H1 (cell line): ENCODE measurements around the gene MBNL2. TPM values are rescaled to one million over a fixed set of nuclear protein-coding genes. Genes with fewer than 3 reads are reported as not detected.

ENCODE experiments used
- CTCF ChIA-PET: fragments of 300-600 bp; sonication (Branson Sonifier 250); formaldehyde crosslinking; loops from one replicate; lab custom pipeline; 2021; ENCODE audit not compliant: partially characterized antibody; lab: Charles Lee
- POLR2A ChIA-PET: fragments of 300-600 bp; sonication (Branson Sonifier 250); formaldehyde crosslinking; loops from one replicate; lab custom pipeline; 2021; ENCODE audit warnings: inconsistent platforms; ENCODE audit not compliant: partially characterized antibody; lab: Charles Lee
- DNase-seq, 2 experiments: peaks; one replicate each; pipeline versions ENCODE4 v3.0.0 to v3.0.0-alpha.2; 2010 to 2022; ENCODE audit warnings: low spot score in 2 of 2, low read depth in 1 of 2, mixed read lengths in 1 of 2
- FAIRE-seq: peaks from 2 replicates; lab custom pipeline; 2011; peaks lifted over from hg19 to GRCh38; lab: Jason Lieb, UNC
- H2AFZ ChIP-seq: 2 replicates; pipeline ENCODE4 v1.8.1; 2012; ENCODE audit warnings: low read length, inconsistent platforms
- H2AK5ac ChIP-seq: 2 replicates; pipeline ENCODE4 v1.6.1; 2013; ENCODE audit warnings: low read depth, low read length
- H2BK120ac ChIP-seq: replicated peaks from 2 replicates; pipeline ENCODE3; 2013; ENCODE audit warnings: low read depth, low read length, inconsistent platforms
- H2BK12ac ChIP-seq: 2 replicates; pipeline ENCODE4 v1.6.1; 2013; ENCODE audit warnings: low read depth, low read length
- H2BK15ac ChIP-seq: 2 replicates; pipeline ENCODE4 v1.6.1; 2013; ENCODE audit warnings: low read length
- H2BK20ac ChIP-seq: 2 replicates; pipeline ENCODE4 v1.6.1; 2013; ENCODE audit warnings: low read length
- H2BK5ac ChIP-seq: 2 replicates; pipeline ENCODE4 v1.6.1; 2013; ENCODE audit warnings: low read depth, low read length
- H3K14ac ChIP-seq: 2 replicates; pipeline ENCODE4 v1.6.1; 2013; ENCODE audit warnings: inconsistent platforms; ENCODE audit not compliant: insufficient read length
- H3K18ac ChIP-seq: 2 replicates; pipeline ENCODE4 v1.6.1; 2013; ENCODE audit warnings: low read length; ENCODE audit errors: extremely low read depth
- H3K23ac ChIP-seq: 2 replicates; pipeline ENCODE4 v1.6.1; 2013; ENCODE audit warnings: inconsistent platforms; ENCODE audit not compliant: insufficient read length
- H3K23me2 ChIP-seq: 2 replicates; pipeline ENCODE4 v1.6.1; 2013; ENCODE audit warnings: low read depth, low read length
- H3K27ac ChIP-seq: 2 replicates; pipeline ENCODE4 v1.6.1; 2011; ENCODE audit warnings: low read depth, low read length, inconsistent platforms
- H3K27me3 ChIP-seq, 4 experiments: replicated peaks in 1 of 4; 1 replicate in 1 of 4; 2 replicates in 3 of 4; pipeline versions ENCODE4 v1.6.1 to v1.8.1; 2011 to 2013; ENCODE audit warnings: low read length in 3 of 4, mild to moderate bottlenecking in 3 of 4, inconsistent platforms in 2 of 4, mixed read lengths in 2 of 4, moderate library complexity in 1 of 4; ENCODE audit not compliant: control insufficient read depth in 3 of 4, insufficient read depth in 3 of 4; ENCODE audit errors: extremely low read depth in 1 of 4
- H3K36me3 ChIP-seq, 4 experiments: 2 replicates each; pipeline versions ENCODE4 v1.6.1 to v1.8.1; 2011 to 2013; ENCODE audit warnings: mild to moderate bottlenecking in 4 of 4, low read length in 3 of 4, moderate library complexity in 2 of 4, control low read depth in 1 of 4, inconsistent platforms in 1 of 4; ENCODE audit not compliant: insufficient read depth in 4 of 4, control insufficient read depth in 2 of 4
- H3K4ac ChIP-seq: replicated peaks from 2 replicates; pipeline ENCODE3; 2013; ENCODE audit warnings: low read length, low read depth, mixed read lengths, inconsistent platforms; ENCODE audit not compliant: insufficient read length
- H3K4me1 ChIP-seq, 4 experiments: replicated peaks in 1 of 4; 1 replicate in 1 of 4; 2 replicates in 3 of 4; pipeline versions ENCODE4 v1.6.1 to v1.8.1; 2011 to 2013; ENCODE audit warnings: low read length in 3 of 4, inconsistent platforms in 2 of 4, mixed read lengths in 1 of 4; ENCODE audit not compliant: insufficient read depth in 4 of 4, control insufficient read depth in 3 of 4
- H3K4me2 ChIP-seq, 2 experiments: 2 replicates each; pipeline versions ENCODE4 v1.6.1 to v1.8.1; 2011 to 2013; ENCODE audit warnings: low read depth in 2 of 2, low read length in 2 of 2, control low read depth in 1 of 2, inconsistent platforms in 1 of 2, mild to moderate bottlenecking in 1 of 2; ENCODE audit not compliant: insufficient read depth in 1 of 2
- H3K4me3 ChIP-seq, 4 experiments: fragments of 200-600, 300-600 bp in 1 of 4; sonication (generic), shearing (Covaris generic), sonication (Bioruptor Twin) in 1 of 4; 2 replicates each; pipeline versions ENCODE4 v1.5.1 to v1.8.1; 2011 to 2016; ENCODE audit warnings: low read length in 4 of 4, low read depth in 3 of 4, control low read depth in 2 of 4, inconsistent platforms in 2 of 4, mild to moderate bottlenecking in 2 of 4, mixed read lengths in 1 of 4, moderate library complexity in 1 of 4; ENCODE audit not compliant: insufficient read depth in 2 of 4; ENCODE audit errors: extremely low read depth in 1 of 4
- H3K56ac ChIP-seq: replicated peaks from 2 replicates; pipeline ENCODE3; 2013; ENCODE audit warnings: low read depth, mild to moderate bottlenecking, mixed read lengths, low read length, inconsistent platforms; ENCODE audit not compliant: insufficient read length
- H3K79me1 ChIP-seq: 2 replicates; pipeline ENCODE4 v1.6.1; 2013; ENCODE audit warnings: low read depth, low read length, control low read depth
- H3K79me2 ChIP-seq, 2 experiments: 2 replicates each; pipeline versions ENCODE4 v1.6.1 to v1.8.1; 2012 to 2013; ENCODE audit warnings: low read length in 2 of 2, mild to moderate bottlenecking in 2 of 2, inconsistent platforms in 1 of 2; ENCODE audit not compliant: insufficient read depth in 2 of 2, control insufficient read depth in 1 of 2
- H3K9ac ChIP-seq, 4 experiments: replicated peaks in 1 of 4; 1 replicate in 1 of 4; 2 replicates in 3 of 4; pipeline versions ENCODE4 v1.6.1 to v1.8.1; 2011 to 2013; ENCODE audit warnings: low read depth in 3 of 4, low read length in 3 of 4, control low read depth in 2 of 4, mild to moderate bottlenecking in 2 of 4, moderate library complexity in 2 of 4, inconsistent platforms in 1 of 4; ENCODE audit errors: extremely low read depth in 1 of 4
- H3K9me3 ChIP-seq, 2 experiments: 2 replicates each; pipeline versions ENCODE4 v1.6.1 to v1.8.1; 2012 to 2013; ENCODE audit warnings: mild to moderate bottlenecking in 2 of 2, moderate library complexity in 2 of 2, control low read depth in 1 of 2, inconsistent platforms in 1 of 2, low read depth in 1 of 2, low read length in 1 of 2, mixed read lengths in 1 of 2; ENCODE audit not compliant: insufficient read depth in 2 of 2
- H4K20me1 ChIP-seq, 2 experiments: replicated peaks in 1 of 2; 2 replicates each; pipeline versions ENCODE3 to v1.8.1; 2011 to 2013; ENCODE audit warnings: inconsistent platforms in 2 of 2, low read length in 2 of 2, mild to moderate bottlenecking in 1 of 2; ENCODE audit not compliant: insufficient read depth in 2 of 2, control insufficient read depth in 1 of 2
- H4K5ac ChIP-seq: 2 replicates; pipeline ENCODE4 v1.6.1; 2013; ENCODE audit warnings: low read length, low read depth, mixed read lengths, inconsistent platforms; ENCODE audit not compliant: insufficient read length
- H4K8ac ChIP-seq: 2 replicates; pipeline ENCODE4 v1.8.0; 2013; ENCODE audit warnings: mild to moderate bottlenecking, moderate library complexity, low read length, inconsistent platforms; ENCODE audit not compliant: insufficient read depth; ENCODE audit errors: extremely low read depth
- H4K91ac ChIP-seq: replicated peaks from 2 replicates; pipeline ENCODE3; 2013; ENCODE audit warnings: low read length, mixed read lengths, inconsistent platforms; ENCODE audit not compliant: insufficient read length
- CEBPB ChIP-seq: IDR thresholded peaks from 2 replicates; pipeline ENCODE4 v1.6.1; 2012; ENCODE audit warnings: low read depth, low read length
- EZH2 ChIP-seq: fragments of 200-600 bp; sonication (generic); IDR thresholded peaks from 2 replicates; pipeline ENCODE4 v1.7.1; 2012; ENCODE audit warnings: low read depth, mild to moderate bottlenecking, moderate library complexity, low read length, inconsistent platforms; ENCODE audit not compliant: severe bottlenecking
- NANOG ChIP-seq: IDR thresholded peaks from 2 replicates; pipeline ENCODE4 v1.6.1; 2011; ENCODE audit warnings: low read length, low read depth, mild to moderate bottlenecking, inconsistent platforms; ENCODE audit not compliant: insufficient read depth, poor library complexity, severe bottlenecking
- SP4 ChIP-seq: IDR thresholded peaks from 2 replicates; pipeline ENCODE4 v1.6.1; 2012; ENCODE audit warnings: low read length, inconsistent platforms
- SRF ChIP-seq: IDR thresholded peaks from 2 replicates; pipeline ENCODE4 v1.6.1; 2011; ENCODE audit warnings: mild to moderate bottlenecking, low read depth, low read length, moderate library complexity
- USF2 ChIP-seq: IDR thresholded peaks from 2 replicates; pipeline ENCODE4 v1.6.1; 2011; ENCODE audit warnings: low read length, improper control_type of control experiment
- WGBS, 2 experiments: shearing (Covaris generic) in 1 of 2; methylation state at CpG; one replicate each; pipeline versions ENCODE4 v1.1.6 to v1.1.7; 2013 to 2015; ENCODE audit warnings: low lambda C conversion rate in 2 of 2, mixed read lengths in 2 of 2, inconsistent platforms in 1 of 2, low coverage in 1 of 2, missing lambda C conversion rate in 1 of 2; ENCODE audit not compliant: insufficient replicate concordance in 2 of 2, insufficient coverage in 1 of 2, insufficient read length in 1 of 2; ENCODE audit errors: extremely low coverage in 1 of 2, missing lambda C conversion rate in 1 of 2; 5-methylcytosine and 5-hydroxymethylcytosine counted together
- polyA plus RNA-seq, 7 experiments: library from polyadenylated mRNA; depleted of rRNA in 3 of 7; stranded (reverse) in 5 of 7; unstranded in 2 of 7; fragments of >200 nt in 5 of 7; fragments of 200-250 nt in 2 of 7; gene quantifications; 1 replicate in 5 of 7; 2 replicates in 1 of 7; 4 replicates in 1 of 7; pipeline versions ENCODE4 v1.2.1 to v1.2.3, GENCODE V29; 2011 to 2013; ENCODE audit warnings: missing spikeins in 2 of 7, mixed read lengths in 2 of 7
- total RNA-seq: library from RNA; stranded (reverse); fragmentation: NEBNext Ultra II Directional; extraction: Animal tissue kit (Norgen Biotek cat#: 25700); gene quantifications from 2 replicates; pipeline ENCODE4 v1.2.1, GENCODE V29; 2021
- TF ChIP-seq, protein P1 (sequence below): IDR thresholded peaks from 2 replicates; pipeline ENCODE4 v1.6.1; 2011; ENCODE audit warnings: low read depth, mild to moderate bottlenecking, low read length; ENCODE audit not compliant: insufficient read depth

The MBNL2 gene
- total and polyA plus RNA-seq, 2 of the 8 experiments (the other 6 are each of a cell fraction or from before 2014, with no cell fraction given): 1.0 to 2.6 TPM

DNA sequence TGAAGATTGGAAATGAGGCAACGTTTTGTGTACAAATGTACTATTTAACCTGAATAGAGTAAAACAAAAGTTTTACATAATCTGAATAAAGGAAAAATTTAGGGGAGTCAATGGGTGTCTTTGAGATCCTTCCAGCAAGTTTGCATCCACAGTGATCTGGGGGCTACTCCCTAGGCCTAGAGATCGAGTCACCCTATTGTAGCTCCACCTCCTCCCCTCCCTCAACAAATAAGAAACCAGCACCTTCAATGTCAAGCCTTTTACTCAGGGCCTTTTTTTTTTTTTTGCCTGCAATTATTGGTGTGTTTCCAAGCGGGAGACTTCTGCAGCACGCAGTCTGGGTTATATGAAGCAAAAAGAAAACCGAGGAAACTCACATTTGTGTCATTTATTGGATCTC lies 195.6 kb downstream of the MBNL2 start:
- Histone ChIP-seq H4K8ac (no peak overlapping the region), H3K27me3 (peaks cover 0 to under 1% (median 0%) of the 10 kb centered on the region in 4 experiments; a peak in 1 of 7 replicates), H4K20me1 (no peaks in the 10 kb centered on the region), H2BK12ac (no peak overlapping the region), H3K79me2 (no peaks in the 10 kb centered on the region), H3K14ac (no peak overlapping the region), H3K56ac (no peak overlapping the region), H4K5ac (no peak overlapping the region), H2AK5ac (no peak overlapping the region), H2BK5ac (no peak overlapping the region), H2BK20ac (no peak overlapping the region), H3K9me3 (no peaks in the 10 kb centered on the region), H3K36me3 (no peaks in the 10 kb centered on the region), H3K23me2 (no peaks in the 10 kb centered on the region), H3K18ac (no peak overlapping the region), H4K91ac (no peak overlapping the region), H3K9ac (no peak overlapping the region), H3K27ac (no peak overlapping the region), H3K4me1 (no peaks in the 10 kb centered on the region), H3K79me1 (no peaks in the 10 kb centered on the region), H3K4me2 (no peak overlapping the region), H2BK120ac (no peak overlapping the region), H2BK15ac (no peak overlapping the region), H3K4me3 (no peak overlapping the region), H3K23ac (no peak overlapping the region), H3K4ac (no peak overlapping the region), H2AFZ (no peak overlapping the region)
- no peak for TF ChIP-seq EZH2
- no peak for TF ChIP-seq SP4
- no peak for TF ChIP-seq USF2
- TF ChIP-seq SRF: no peak
- TF ChIP-seq CEBPB: no peak
- TF ChIP-seq, protein P1, sequence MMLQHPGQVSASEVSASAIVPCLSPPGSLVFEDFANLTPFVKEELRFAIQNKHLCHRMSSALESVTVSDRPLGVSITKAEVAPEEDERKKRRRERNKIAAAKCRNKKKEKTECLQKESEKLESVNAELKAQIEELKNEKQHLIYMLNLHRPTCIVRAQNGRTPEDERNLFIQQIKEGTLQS: no peak
- no peak for TF ChIP-seq NANOG
- DNase-seq (no peak), FAIRE-seq (no peak)
- WGBS, 2 experiments: 78% methylated on average over 3 of the region's 5 CpGs; no CpG with 5 or more reads in 1 of the 2 experiments
- POLR2A ChIA-PET: interaction anchor here (1.2 to 2.5 kb wide), 2 partner anchors 13 to 15 kb away, joined by 5 to 11 read pairs; partner anchors contain the start of gene RAP2A
- CTCF ChIA-PET: interaction anchor here (1.3 kb wide), 1 partner anchor 10 kb away, joined by 6 read pairs; no protein-coding TSS in a partner anchor
